GM19043 (cell line): Measurements from ENCODE around the gene TBCD.

Source experiments
- ATAC-seq: cut with Tn5 transposase; IDR thresholded peaks from one replicate; pipeline ENCODE4 v1.9.1; 2021; ENCODE audit warnings: low read depth; ENCODE audit not compliant: unreplicated experiment

TBCD gene

GRCh38 chr17:82867763-82868325, 116.0 kb downstream of the TBCD start:
- ATAC-seq: no peak

GRCh38 chr17:82868715-82869131, 116.9 kb downstream of the TBCD start:
- no peak for ATAC-seq

DNA sequence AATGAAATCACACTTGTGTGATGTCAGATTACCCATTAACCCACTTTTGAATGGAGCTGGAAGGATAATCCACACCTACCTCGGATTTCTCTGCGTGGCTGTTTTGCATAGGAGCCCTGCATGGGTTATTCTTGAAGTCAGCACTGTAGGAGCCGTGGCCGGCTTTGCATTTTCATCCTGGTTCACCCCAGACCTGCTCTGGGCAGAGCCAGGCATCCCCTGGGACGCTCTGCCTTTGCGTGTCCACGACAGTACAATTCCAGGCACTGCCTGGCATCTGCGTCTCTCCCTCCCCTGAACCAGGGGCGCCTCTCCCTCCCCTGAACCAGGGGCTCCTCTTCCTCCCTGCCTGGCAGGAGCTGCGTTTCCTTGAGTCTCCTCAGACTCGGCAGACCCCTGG, 117.7 kb downstream of the TBCD start:
- no peak for ATAC-seq

DNA sequence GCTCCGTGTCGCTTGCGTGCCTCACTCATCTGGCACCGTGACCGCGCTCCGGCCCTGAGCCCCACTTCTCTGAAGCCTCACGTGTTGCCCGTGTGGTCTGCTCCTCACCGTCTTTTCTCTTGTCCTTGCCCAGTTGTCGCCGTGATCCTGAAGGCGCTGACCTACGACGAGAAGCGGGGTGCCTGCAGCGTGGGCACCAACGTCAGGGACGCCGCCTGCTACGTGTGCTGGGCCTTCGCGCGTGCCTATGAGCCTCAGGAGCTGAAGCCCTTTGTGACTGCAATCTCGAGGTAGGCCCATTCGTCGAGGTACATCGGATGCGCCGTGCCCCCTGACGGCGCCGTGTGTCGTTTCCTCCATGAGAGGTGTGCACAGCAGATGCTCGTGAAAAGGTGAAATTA, 118.2 kb downstream of the TBCD start:
- ATAC-seq: no peak

DNA sequence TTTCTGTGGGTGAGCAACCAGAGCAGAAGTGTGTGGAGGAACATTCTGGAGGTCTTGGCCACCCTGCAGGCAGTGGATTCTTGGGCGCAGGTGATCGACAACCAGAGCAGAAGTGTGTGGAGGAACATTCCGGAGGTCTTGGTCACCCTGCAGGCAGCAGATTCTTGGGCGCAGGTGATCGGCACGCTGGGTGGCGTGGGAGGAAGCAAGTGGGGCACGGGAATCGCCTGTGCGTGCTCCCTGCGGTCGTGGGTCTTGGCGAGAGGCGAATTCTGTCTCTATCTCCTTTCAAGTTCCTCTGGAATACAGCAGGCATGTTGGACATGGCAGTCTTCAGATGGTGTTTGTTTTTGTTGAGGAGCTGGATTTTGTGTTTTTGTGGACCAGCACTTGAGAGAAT, 118.7 kb downstream of the TBCD start:
- ATAC-seq: no peak

DNA sequence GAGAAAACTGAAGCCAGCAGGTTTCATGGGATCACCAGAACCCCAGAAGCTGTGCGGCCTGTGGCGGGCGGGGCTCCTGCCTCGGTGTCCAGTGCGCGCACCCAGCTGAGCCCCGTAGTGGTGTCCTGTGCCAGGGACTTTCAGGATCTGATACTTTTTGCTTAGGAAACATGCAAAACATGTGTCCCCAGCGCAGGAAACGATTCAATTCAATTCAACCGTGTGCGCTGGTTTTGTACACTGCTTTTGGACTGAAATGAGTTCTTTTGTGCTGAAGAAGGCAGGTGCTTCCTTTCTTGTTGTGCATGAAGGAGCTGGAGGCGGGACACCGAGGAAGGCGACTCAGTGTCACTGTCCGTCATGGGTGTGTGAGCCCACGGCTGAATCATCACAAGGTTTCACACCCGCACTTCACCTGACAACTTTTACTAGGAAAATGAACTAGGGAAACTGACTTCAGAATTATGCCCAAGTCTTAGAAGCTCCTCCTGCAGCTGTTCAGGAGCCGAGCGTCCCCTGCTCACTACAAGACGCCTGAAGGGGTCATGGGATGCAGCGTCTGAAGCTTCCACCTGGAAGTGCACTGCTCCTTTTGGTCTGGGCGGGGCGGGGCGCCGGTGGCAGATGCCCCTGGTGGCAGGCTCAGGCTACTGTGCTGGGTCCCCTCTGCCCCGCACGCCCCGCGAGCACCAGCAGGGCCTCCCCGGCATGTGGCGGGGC, 119.4 kb downstream of the TBCD start:
- peak; percentile 62 for ATAC-seq

GRCh38 chr17:82871776-82872561, 120.1 kb downstream of the TBCD start:
- ATAC-seq: no peak

- ATAC-seq: no peak
Measured at GRCh38 chr17:82872591-82873520, 121.0 kb downstream of the TBCD start.

DNA sequence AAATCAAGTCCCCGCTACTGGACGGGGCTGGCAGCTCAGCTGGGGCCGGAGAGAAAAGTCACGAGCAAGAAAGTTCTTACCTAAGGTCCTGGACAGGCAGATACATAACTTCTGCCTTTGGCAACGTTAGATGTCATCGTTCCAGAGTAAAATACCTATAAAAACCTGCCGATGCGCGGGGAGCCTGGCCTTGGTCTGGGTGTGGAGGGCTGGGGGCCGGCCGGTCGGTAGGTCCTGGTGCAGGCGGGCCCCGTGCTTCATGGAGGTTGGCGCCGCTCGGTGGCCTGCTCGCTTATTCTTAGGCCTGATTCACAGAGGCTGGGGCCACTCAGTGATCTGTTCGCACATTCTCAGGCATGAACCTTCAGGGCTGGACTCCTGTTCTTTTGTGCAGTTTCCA, 121.7 kb downstream of the TBCD start:
- ATAC-seq: no peak

GRCh38 chr17:82874011-82874835, 122.4 kb downstream of the TBCD start:
- ATAC-seq: no peak

DNA sequence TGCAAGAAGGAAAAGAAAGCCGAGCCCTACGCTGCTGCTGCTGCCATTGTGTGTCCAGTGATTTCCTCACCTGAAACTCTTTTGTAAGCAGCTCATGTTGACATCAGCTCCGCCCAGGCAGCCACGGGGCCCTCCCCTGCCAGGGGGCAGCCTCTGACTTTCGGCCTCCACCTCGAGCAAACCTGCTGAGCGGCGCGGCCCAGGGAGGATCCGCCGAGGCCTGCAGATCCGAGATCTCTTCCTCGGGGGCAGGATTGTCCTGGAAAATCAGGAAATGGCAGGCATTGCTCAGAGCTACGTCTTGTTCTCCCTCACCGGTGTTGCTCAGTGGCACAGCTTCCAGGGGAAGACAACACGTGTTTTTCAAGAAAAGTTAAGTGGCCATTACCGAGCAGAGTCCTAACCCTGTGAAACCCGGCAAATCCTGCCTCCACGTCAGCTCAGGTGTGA, 123.6 kb downstream of the TBCD start:
- ATAC-seq: no peak

GRCh38 chr17:82876149-82876548, 124.3 kb downstream of the TBCD start:
- no peak for ATAC-seq

- no peak for ATAC-seq
Measured at GRCh38 chr17:82876602-82877379, 124.9 kb downstream of the TBCD start.

DNA sequence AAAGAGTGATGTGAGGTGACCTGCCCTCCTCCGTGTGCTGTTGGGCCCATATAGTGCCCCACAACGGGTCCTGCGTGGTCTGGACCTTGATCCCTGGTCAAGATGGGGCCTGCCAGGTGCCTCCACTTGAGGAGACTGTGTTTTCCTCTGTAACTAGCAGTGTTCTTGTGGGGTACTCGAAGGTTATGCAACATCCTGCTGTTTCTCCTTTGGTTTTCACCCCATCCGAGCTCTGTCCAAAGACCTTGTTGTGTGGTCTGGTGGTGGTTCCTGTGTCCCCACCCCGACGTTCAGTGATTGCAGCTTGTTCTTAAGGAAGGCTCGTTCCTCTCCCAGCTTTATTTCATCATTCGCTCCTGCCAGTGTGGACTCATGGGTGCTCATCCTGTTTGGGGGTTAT, 126.7 kb downstream of the TBCD start:
- ATAC-seq: no peak

GRCh38 chr17:82879241-82879640, 127.4 kb downstream of the TBCD start:
- no peak for ATAC-seq

DNA sequence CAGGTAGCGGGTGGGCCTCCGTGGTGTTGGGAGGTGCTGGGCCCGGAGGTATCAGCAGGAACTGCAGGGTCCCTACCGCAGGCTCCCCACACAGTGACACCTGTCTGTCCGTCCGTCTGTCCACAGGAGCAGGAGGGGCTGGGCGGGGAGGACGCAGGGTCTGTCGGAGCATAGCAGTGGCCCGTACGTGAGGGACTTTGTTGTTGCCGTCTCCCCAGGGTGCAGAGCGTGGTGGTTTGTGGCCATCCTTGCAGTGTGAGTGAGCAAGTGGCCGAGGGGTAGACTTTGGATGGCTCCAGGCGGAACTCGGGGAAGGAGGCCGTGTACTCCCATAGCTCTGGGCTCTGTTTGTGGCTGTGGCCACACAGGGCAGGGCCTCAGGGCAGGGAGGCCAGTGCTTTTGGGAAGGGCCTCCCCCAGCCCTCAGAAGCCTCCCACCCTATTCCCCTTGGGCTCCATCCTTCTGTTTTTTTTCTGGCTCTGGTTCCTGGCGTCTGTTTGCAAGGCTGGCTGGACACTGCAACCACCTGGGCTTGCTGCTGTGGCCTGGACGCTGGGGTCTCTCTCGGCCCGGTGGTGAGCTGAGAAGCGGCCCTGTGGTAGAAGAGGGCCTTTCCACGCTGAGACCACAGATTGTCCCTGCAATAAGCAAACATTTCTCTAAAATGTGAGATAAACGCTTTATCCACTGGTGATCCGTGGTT, 128.9 kb downstream of the TBCD start:
- ATAC-seq: no peak

- no peak for ATAC-seq
Measured at GRCh38 chr17:82881324-82881823, 129.5 kb downstream of the TBCD start.
